KMS-11 (cell line): ENCODE results near the gene CCT3.
A peak's percentile ranks its signal among the peaks of the same experiment; 100 is the strongest.
"Not testable (repeated sequence)": the region's sequence is repeated elsewhere in the genome, so short reads cannot be mapped to it uniquely, and the experiment has no call there.

Source experiments
- H2AFZ ChIP-seq: fragments of 200-600 bp; sonication (generic); 2 replicates; pipeline ENCODE4 v1.6.1; 2016; ENCODE audit warnings: antibody characterized with exemption, mixed run types, low read depth
- H3K27ac ChIP-seq: fragments of 200-600 bp; sonication (generic); 2 replicates; pipeline ENCODE4 v1.6.1; 2016; ENCODE audit warnings: mild to moderate bottlenecking, mixed run types
- H3K27me3 ChIP-seq: fragments of 200-600 bp; sonication (generic); 2 replicates; pipeline ENCODE4 v1.6.1; 2017; ENCODE audit warnings: mild to moderate bottlenecking, low read depth, mixed run types, moderate library complexity; ENCODE audit not compliant: insufficient read depth
- H3K36me3 ChIP-seq: fragments of 200-600 bp; sonication (generic); 2 replicates; pipeline ENCODE4 v1.6.1; 2017; ENCODE audit warnings: mild to moderate bottlenecking, mixed run types; ENCODE audit not compliant: insufficient read depth
- H3K4me1 ChIP-seq: fragments of 200-600 bp; sonication (generic); 2 replicates; pipeline ENCODE4 v1.6.1; 2016; ENCODE audit warnings: mild to moderate bottlenecking, low read depth, mixed run types; ENCODE audit not compliant: poor library complexity, severe bottlenecking
- H3K4me2 ChIP-seq: fragments of 200-600 bp; sonication (generic); 2 replicates; pipeline ENCODE4 v1.7.0; 2016; ENCODE audit warnings: mild to moderate bottlenecking, mixed run types
- H3K4me3 ChIP-seq: fragments of 200-600 bp; sonication (generic); IDR thresholded peaks from 2 replicates; pipeline ENCODE4 v1.6.1; 2017; ENCODE audit warnings: low read depth, low read length, mixed read lengths; ENCODE audit not compliant: insufficient read depth
- H3K79me2 ChIP-seq: fragments of 200-600 bp; sonication (generic); 2 replicates; pipeline ENCODE4 v1.6.1; 2016; ENCODE audit warnings: low read depth, mixed run types; ENCODE audit not compliant: insufficient read depth
- H3K9ac ChIP-seq: fragments of 200-600 bp; sonication (generic); 2 replicates; pipeline ENCODE4 v1.6.1; 2016; ENCODE audit warnings: mild to moderate bottlenecking, mixed run types
- H4K20me1 ChIP-seq: fragments of 200-600 bp; sonication (generic); 2 replicates; pipeline ENCODE4 v1.6.1; 2016; ENCODE audit warnings: mild to moderate bottlenecking, mixed run types; ENCODE audit not compliant: insufficient read depth
- TF ChIP-seq, protein P1 (sequence below): fragments of 200-600 bp; sonication (generic); conservative IDR thresholded peaks from 2 replicates; pipeline ENCODE4 v1.6.1; 2017; ENCODE audit warnings: low read depth, mild to moderate bottlenecking, antibody characterized with exemption, low read length, moderate library complexity, mixed read lengths

Gene CCT3

DNA sequence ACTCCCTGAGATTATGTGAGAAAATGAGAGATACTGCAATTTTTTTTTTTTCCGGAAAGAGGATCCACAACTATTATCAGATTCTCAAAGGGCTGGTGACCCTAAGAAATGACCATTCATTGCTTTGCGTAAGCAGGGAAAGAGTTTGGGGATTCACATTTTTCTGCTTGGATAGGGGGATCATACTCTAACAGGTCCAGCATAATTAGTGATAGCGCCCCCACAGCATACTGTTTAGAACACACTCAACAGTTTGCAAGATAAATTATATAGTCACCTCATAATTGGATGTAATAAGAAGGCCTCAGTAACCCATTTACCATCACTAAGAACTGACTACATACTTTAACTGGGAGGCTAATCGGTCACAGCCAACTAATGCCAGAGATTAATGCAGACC lies 1.9 kb downstream of the CCT3 start:
- Histone ChIP-seq H2AFZ (no peak overlapping the region), H3K79me2 (peaks cover 61% of the 10 kb centered on the region), H3K4me3 (peak overlapping the region; percentile 4), H3K4me1 (peaks cover 24% of the 10 kb centered on the region), H3K4me2 (peak overlapping the region; percentile 79), H3K9ac (no peak overlapping the region), H3K27ac (no peak overlapping the region), H4K20me1 (peaks cover 22% of the 10 kb centered on the region), H3K36me3 (peaks cover 48% of the 10 kb centered on the region), H3K27me3 (no peaks in the 10 kb centered on the region)
- TF ChIP-seq, protein P1, sequence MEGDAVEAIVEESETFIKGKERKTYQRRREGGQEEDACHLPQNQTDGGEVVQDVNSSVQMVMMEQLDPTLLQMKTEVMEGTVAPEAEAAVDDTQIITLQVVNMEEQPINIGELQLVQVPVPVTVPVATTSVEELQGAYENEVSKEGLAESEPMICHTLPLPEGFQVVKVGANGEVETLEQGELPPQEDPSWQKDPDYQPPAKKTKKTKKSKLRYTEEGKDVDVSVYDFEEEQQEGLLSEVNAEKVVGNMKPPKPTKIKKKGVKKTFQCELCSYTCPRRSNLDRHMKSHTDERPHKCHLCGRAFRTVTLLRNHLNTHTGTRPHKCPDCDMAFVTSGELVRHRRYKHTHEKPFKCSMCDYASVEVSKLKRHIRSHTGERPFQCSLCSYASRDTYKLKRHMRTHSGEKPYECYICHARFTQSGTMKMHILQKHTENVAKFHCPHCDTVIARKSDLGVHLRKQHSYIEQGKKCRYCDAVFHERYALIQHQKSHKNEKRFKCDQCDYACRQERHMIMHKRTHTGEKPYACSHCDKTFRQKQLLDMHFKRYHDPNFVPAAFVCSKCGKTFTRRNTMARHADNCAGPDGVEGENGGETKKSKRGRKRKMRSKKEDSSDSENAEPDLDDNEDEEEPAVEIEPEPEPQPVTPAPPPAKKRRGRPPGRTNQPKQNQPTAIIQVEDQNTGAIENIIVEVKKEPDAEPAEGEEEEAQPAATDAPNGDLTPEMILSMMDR, result peak; percentile 63

DNA sequence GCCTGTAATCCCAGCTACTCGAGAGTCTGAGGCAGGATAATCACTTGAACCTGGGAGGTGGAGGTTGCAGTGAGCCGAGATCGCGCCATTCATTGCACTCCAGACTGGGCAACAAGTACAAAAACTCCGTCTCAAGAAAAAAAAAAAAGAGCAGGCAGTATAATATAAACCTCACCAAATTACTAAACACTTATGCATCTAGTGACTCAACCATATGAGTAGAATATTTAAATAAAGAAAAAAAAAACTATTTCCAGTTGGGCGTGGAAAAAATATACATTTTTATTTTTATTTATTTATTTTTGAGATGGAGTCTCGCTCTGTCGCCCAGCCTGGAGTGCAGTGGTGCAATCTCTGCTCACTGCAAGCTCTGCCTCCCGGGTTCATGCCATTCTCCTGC lies 14.9 kb downstream of the CCT3 start:
- not testable (repeated sequence) for H3K27ac ChIP-seq, H3K9ac ChIP-seq, H3K4me2 ChIP-seq, H3K27me3 ChIP-seq, H3K4me1 ChIP-seq, H2AFZ ChIP-seq, H3K4me3 ChIP-seq
- H3K36me3 ChIP-seq, result peaks cover 78% of the 10 kb centered on the region; the same call in 1 of the 2 replicates
- peaks cover 48% of the 10 kb centered on the region; the same call in 1 of the 2 replicates for H3K79me2 ChIP-seq
- peaks cover 12% of the 10 kb centered on the region; the same call in 1 of the 2 replicates for H4K20me1 ChIP-seq

DNA sequence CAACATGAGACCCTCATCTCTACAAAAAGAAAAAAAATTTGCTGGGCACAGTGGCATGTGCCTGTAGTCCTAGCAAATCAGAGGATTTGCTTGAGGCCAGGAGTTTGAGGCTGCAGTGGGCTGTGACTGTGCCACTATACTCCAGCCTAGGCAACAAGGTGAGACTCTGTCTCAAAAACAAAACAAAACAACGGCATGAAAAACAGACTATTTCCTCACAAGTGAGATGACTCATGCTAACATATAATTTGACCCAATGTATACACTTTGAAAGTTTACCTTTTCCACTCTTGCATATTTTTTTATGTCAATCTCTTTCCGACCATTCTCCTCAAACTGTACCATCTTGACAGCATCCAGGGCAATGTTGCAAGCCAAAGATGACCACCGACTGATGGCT lies 17.5 kb downstream of the CCT3 start:
- peaks cover 94% of the 10 kb centered on the region; the same call in 1 of the 2 replicates for H3K36me3 ChIP-seq
- H2AFZ ChIP-seq, result no peak overlapping the region
- H3K4me2 ChIP-seq, result no peak overlapping the region
- no peaks in the 10 kb centered on the region for H3K4me1 ChIP-seq
- H3K27ac ChIP-seq, result no peak overlapping the region
- peaks cover 41% of the 10 kb centered on the region; the same call in 1 of the 2 replicates for H3K79me2 ChIP-seq
- H3K9ac ChIP-seq, result no peak overlapping the region
- H3K4me3 ChIP-seq, result no peak overlapping the region
- H3K27me3 ChIP-seq, result no peaks in the 10 kb centered on the region
- TF ChIP-seq, protein P1, result no peak
- H4K20me1 ChIP-seq, result peaks cover 12% of the 10 kb centered on the region; the same call in 1 of the 2 replicates

DNA sequence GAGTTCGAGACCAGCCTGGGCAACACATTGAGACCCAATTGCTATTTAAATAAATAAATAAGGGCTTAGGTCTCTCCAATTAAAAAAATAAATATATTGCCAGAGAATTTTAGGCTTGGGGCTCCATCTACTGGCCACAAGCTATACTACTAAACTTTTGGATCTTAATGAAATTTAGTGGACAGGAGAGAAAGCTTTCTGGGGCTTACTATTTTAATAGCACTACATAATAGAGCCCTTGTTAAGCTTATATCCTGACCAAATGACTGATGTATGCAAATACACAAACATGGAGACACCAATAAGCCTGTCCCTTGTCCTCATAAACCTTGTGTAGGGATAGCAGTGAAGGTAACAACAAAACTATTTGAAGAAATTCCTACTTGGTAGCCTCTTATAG lies 18.4 kb downstream of the CCT3 start:
- TF ChIP-seq, protein P1, result peak; percentile 98
- Histone ChIP-seq H3K27me3 (no peaks in the 10 kb centered on the region), H3K27ac (no peak overlapping the region; the same call in 1 of the 2 replicates), H4K20me1 (peaks cover 20% of the 10 kb centered on the region; the same call in 1 of the 2 replicates), H3K4me3 (no peak overlapping the region), H3K36me3 (peaks cover 94% of the 10 kb centered on the region; the same call in 1 of the 2 replicates), H2AFZ (no peak overlapping the region), H3K79me2 (peaks cover 38% of the 10 kb centered on the region; the same call in 1 of the 2 replicates), H3K9ac (no peak overlapping the region), H3K4me1 (no peaks in the 10 kb centered on the region), H3K4me2 (no peak overlapping the region)

DNA sequence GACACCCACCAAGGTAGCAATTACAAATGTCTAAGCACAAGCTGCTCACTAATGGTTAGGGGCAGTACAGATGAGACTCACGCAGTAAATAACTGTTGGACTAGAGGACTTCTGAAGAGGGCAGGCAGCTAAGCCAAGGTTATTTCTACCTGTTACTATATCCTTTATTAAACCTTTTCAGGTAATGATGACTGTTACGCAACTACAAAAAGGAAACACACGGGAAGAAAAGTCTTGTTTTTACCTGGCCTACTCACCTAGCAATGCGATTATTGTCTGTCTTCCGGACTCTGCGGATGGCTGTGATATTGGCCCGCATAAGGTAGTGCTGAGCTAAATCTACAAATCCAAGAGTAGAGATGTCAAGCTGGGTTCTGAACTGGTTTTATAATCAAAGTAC lies 21.2 kb downstream of the CCT3 start:
- Histone ChIP-seq H2AFZ (no peak overlapping the region), H3K27ac (no peak overlapping the region), H3K9ac (no peak overlapping the region), H3K4me3 (no peak overlapping the region), H3K4me2 (no peak overlapping the region), H3K79me2 (peaks cover 17% of the 10 kb centered on the region; the same call in 1 of the 2 replicates), H3K36me3 (peaks cover 96% of the 10 kb centered on the region; the same call in 1 of the 2 replicates), H3K4me1 (no peaks in the 10 kb centered on the region), H4K20me1 (peaks cover 20% of the 10 kb centered on the region; the same call in 1 of the 2 replicates), H3K27me3 (no peaks in the 10 kb centered on the region)
- TF ChIP-seq, protein P1, result no peak
